ENCODE data around the gene ZNF566.
A peak's percentile ranks its signal among the peaks of the same experiment; 100 is the strongest.

ZNF566 gene

DNA sequence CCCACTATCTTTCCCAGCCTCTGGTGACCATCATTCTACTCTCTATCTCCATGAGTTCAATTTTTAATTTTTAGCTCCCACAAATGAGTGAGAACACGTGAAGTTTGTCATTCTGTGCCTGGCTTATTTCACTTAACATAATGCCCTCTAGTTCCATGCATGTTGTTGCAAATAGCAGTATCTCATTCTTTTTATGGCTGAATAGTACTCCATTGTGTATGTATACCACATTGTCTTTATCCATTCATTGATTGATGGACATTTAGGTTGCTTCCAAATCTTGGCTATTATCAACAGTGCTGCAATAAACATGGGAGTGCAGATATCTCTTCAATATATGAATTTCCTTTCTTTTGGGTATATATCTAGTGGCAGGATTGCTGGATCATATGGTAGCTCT lies 48.0 kb downstream of the ZNF566 start:
- DNase-seq (ENCODE audit: low read depth), result no peak

DNA sequence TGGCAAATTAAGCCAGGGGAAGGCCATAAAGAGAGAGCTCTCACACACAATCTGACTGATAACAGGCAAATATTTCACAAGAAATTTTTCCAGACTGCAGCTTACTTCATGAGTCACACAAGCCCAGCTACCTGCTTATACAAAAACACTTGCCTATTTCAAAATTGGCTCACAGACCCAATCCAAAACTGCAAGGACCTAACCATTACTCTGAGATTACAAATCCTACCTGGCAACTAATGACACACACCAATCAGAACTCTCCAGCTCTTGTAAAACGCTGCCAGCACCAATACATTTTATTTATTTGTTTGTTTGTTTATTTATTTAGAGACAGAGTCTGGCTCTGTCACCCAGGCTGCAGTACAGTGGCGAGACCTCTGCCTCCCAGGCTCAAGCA lies 52.8 kb downstream of the ZNF566 start:
- DNase-seq (ENCODE audit: low read depth), result no peak

DNA sequence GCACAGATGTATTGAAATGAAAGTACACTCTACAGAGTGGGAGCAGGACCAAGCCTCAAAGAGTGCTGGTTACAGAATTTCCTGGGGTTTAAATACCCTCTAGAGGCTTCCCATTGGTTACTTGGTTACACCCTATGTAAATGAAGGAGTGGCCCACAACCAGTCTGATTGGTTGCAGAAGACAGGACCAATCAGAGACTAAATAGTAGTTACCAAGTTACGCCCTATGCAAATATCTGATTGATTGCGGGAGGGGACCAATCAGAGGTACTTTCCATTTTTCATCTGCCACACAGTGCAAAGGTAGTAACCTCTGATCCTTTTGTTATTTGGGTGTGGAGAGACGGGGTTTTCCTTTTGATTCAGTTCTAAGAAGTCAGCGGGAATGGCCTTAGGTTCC lies 65.4 kb downstream of the ZNF566 start:
- DNase-seq (ENCODE audit: low read depth), result no peak

DNA sequence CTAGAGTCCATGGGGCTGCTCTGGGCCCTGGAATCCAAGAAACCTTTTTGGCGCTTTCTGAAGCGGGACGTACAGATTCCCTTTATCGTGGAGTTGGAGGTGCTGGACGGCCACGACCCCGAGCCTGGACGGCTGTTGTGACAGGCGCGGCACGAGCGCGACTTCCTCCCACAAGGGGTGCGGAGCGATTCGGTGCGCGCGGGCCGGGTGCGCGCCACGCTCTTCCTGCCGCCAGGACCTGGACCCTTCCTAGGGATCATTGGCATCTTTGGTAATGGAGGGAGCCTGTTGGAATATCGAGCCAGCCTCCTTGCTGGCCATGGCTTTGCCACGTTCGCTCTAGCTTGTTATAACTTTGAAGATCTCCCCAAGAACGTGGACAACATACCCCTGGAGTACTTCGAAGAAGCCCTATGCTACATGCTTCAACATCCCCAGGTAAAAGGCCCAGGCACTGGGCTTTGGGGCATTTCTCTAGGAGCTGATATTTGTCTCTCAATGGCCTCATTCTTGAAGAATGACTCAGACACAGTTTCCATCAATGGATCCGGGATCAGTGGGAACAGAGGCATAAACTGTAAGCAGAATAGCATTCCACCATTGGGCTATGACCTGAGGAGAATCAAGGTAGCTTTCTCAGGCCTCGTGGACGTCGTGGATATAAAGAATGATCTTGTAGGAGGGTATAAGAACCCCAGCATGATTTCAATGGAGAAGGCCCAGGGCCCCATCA lies 67.4 kb downstream of the ZNF566 start:
- DNase-seq (ENCODE audit: low read depth), result no peak

DNA sequence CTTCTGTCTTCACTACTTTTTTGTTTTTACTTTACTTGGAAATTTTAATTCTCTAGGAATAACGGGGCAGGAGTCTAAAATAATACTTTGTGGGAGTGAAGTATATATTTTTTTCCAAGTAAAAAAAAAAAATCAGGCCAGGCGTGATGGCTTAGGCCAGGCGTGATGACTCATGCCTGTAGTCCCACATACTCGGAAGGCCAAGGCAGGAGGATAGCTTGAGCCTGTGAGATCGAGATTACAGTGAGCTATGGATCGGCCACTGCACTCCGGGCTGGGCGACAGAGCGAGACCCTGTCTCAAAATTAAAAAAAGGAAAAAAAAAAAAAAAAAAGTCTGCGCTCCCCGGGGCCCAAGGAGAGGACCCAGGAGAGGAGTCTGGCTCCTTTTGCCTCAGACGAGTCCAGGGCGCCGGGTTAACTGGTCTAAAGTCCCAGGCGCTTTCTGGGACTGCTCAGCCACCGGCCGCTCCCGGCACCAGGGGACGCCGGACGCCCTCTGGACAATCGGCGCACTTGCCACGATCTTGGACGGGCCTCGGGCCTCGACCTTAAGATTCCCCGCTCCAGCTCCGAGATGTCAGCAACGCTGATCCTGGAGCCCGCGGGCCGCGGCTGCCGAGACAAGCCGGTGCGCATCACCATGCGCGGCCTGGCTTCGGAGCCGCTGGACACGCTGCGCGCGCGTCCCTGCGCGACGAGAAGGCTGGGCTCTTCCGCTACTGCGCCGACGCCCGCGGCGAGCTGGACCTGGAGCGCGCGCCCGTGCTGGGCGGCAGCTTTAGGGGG lies 68.2 kb downstream of the ZNF566 start:
- no peak for DNase-seq (ENCODE audit: low read depth)

DNA sequence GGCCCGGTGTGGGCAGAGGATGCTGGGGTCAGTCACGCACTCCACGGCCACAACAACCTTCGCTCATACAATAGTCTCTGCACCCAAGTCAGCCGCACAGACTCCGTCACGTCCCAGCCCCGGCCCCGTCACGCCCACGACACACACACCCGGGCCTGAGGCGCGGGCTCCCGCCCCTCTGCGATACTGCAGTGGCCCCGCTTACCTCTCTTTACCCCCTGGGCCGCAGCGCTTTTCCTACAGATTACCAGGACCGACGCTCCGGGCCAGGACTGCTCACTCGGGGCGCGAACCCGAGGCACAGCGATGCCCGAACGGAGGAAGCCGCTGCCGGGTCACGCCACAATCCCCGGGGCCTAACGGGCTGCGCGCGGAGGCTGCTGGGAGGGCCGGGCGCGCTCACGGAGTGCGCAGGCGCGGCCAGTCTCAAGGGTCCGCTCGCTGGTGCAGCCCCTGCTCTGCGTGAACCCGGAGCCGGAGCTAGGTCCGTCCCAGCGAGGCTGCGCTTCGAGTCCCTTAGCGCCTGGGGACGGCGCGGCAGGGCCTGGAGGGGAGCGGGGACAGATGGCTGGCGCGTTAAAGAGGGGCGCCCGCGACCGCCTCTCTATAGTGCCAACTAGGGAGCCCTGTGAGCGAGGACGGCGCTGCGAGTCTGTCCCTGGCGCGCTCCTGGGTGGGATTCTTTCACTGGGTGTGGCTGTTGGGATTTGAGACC lies 70.9 kb downstream of the ZNF566 start, which contains the start of gene ZFP82:
Gene ZFP82 (minus strand): TSS at position 358 of the 715 bp plus-strand sequence. CDS start 8,855 bp downstream, outside the sequence.
- peak; percentile 69 for DNase-seq (ENCODE audit: low read depth)

DNA sequence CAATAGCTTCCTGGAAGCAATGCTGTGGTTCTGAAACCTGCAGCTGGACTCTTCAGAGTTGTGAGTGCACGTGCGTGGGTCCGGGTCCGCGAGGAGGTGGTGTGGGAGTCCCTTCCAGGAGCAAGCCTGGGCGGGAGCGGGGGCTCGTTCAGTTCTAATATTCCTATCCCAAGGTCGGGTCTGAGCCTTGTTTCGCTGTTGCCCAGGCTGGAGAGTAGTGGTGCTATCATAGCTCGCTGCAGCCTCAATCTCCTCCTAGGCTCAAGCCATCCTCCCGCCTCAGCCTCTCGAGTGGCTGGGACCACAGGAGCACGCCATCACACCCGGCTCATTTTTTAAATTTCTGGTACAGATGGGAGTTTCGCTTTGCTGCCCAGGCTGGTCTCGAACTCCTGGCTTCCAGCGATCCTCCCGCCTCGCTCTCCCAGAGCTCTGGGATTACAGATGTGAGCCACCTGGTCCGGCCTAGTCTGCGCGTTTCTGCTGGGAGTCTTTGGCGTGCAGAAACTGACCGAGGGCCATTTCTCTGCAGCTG lies 71.5 kb downstream of the ZNF566 start:
- no peak for DNase-seq (ENCODE audit: low read depth)

DNA sequence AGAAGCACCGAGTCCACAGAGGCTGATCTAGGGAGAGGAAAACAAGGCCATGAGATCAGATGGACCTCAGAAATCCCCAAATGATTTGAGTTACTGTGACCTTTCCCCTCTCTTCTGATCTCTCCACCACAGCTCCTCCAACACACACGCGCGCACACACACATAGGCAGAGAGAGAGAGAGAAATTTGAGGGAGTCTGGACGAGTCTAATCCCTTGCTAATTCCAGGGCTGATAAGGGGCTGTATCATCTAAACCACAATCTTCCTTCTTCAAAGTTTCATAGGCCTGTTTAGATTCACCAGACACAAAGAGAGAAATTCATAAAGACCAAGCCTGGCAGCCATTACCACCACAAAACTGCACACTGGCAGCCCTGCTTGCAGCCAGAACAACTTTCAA lies 79.5 kb downstream of the ZNF566 start:
- DNase-seq (ENCODE audit: low read depth), result no peak

DNA sequence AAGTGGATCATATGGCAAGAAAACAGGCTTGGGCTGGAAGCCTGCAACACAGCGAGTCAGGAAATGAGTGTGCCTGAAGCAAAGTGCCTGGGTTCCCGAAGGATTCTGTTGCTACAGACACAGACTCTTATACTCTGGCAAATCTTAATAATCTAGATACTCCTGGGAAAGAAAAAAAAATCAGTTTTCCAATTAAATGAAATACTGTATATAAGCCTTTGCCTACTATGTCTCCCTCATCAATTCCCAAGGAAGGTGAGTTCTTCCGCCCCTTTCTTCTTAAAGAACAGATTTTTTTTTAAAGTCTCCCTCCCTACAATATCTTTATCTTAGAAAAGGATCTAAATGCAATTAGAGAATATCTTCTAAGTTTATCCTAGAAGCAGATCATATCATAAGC lies 81.3 kb downstream of the ZNF566 start:
- no peak for DNase-seq (ENCODE audit: low read depth)

DNA sequence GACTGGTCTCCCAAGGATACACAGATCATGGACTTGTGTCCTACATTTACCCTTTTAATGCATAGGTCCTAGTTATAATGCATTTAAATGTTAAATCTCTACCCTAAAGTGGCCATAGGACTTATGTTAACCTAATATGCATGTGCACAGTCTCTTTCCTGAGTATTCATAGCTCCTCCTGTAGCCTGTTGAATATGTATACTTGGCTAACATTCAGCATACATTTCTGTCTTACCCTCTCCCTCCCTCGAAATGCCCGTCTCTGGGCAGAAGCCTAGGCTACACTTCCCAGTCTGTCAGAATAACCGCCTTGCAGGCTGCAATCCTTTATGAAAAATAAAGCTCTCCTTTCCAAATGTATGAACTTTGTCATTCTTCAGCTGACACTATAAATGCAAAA lies 84.9 kb downstream of the ZNF566 start:
- DNase-seq (ENCODE audit: low read depth), result no peak

DNA sequence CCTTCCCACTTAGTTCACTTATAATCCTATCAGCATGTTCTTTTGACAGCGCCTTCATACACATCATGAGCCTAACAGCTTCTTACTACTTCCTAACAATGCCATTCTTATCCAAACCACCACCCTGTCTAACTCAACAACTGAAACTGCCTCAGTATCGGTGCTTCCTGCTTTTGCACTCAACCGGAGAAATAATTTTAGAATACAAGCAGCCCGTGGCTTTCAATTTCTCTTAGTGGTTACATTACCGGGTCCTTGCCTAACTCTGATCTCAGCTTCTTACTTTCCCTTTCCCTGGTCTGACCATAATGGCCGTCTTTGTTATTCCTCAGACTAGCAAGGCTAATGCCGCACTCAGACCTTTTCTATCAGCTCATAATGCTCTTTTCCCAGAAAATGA lies 87.9 kb downstream of the ZNF566 start:
- DNase-seq (ENCODE audit: low read depth), result no peak

DNA sequence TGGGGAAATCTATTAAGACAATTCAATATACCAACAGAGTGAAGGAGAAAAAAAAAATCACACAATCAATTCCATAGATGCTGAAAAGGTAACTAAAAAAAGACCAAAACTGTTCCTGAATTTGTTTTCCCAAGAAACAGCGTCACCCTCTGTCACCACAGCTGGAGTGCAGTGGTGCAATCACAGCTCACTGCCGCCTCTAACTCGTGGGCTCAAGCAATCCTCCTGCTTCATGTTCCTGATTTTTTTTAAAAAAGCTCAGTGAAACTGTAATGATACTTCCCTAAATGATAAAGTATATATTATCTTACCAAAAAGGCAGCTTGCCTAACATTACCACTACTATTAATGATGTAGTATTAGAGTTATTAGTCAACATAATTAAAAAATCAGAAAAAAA lies 90.8 kb downstream of the ZNF566 start:
- no peak for DNase-seq (ENCODE audit: low read depth)
